GM10847 (cell line): ENCODE results near the gene FTMT.

Source experiments
- POLR2A ChIP-seq: IDR thresholded peaks from 2 replicates; pipeline ENCODE4 v1.6.1; 2011; ENCODE audit not compliant: insufficient read length; ENCODE audit errors: extremely low read depth

FTMT gene

GRCh38 chr5:121887727-121888126 lies 36.0 kb downstream of the FTMT start:
- no peak for TF ChIP-seq POLR2A

GRCh38 chr5:121890297-121890858 lies 38.7 kb downstream of the FTMT start:
- TF ChIP-seq POLR2A: no peak

GRCh38 chr5:121897341-121897740 lies 45.7 kb downstream of the FTMT start:
- no peak for TF ChIP-seq POLR2A

GRCh38 chr5:121899346-121899745 lies 47.7 kb downstream of the FTMT start:
- TF ChIP-seq POLR2A: no peak
